Thyroid gland (tissue), 4 donors: ENCODE results near the gene HOXB3. TPM values are rescaled to one million over a fixed set of nuclear protein-coding genes. Genes with fewer than 3 reads are reported as not detected.
"Not testable (repeated sequence)": the region's sequence is repeated elsewhere in the genome, so short reads cannot be mapped to it uniquely, and the experiment has no call there.

Source experiments
- DNase-seq, 2 donors: peaks; one replicate each; pipeline ENCODE4 v3.0.0-alpha.2; 2019
- H3K27ac ChIP-seq, 3 donors: fragments of 200-600 bp; sonication (generic); 1 replicate in 2 of 3; 2 replicates in 1 of 3; pipeline ENCODE4 v1.5.1; 2016 to 2019; ENCODE audit warnings: mild to moderate bottlenecking in 1 of 3, moderate library complexity in 1 of 3
- H3K27me3 ChIP-seq: fragments of 200-600 bp; sonication (generic); one replicate; pipeline ENCODE4 v1.5.1; 2019
- H3K36me3 ChIP-seq, 2 donors: fragments of 200-600 bp; sonication (generic); one replicate each; pipeline ENCODE4 v1.5.1; 2016 to 2019
- H3K4me1 ChIP-seq, 2 donors: fragments of 200-600 bp; sonication (generic); one replicate each; pipeline ENCODE4 v1.5.1; 2017 to 2019
- H3K4me3 ChIP-seq, 3 donors: fragments of 200-600 bp; sonication (generic); replicated peaks in 1 of 3; 1 replicate in 2 of 3; 2 replicates in 1 of 3; pipeline ENCODE4 v1.5.1; 2016; ENCODE audit warnings: mild to moderate bottlenecking in 1 of 3
- H3K9me3 ChIP-seq: fragments of 200-600 bp; sonication (generic); one replicate; pipeline ENCODE4 v1.5.1; 2017
- CTCF ChIP-seq, 6 experiments: fragments of 200-600 bp in 3 of 6; fragments of 450-650 bp in 3 of 6; sonication (generic) in 3 of 6; IDR thresholded peaks; one replicate each; pipeline ENCODE4 v1.5.1; 2016 to 2019; ENCODE audit warnings: antibody characterized with exemption in 6 of 6, mild to moderate bottlenecking in 2 of 6, inconsistent platforms in 1 of 6, moderate library complexity in 1 of 6
- POLR2A ChIP-seq, 2 donors: fragments of 450-650 bp; IDR thresholded peaks; one replicate each; pipeline ENCODE4 v1.6.1; 2017; ENCODE audit warnings: antibody characterized with exemption in 2 of 2, mild to moderate bottlenecking in 2 of 2, moderate library complexity in 1 of 2
- whole genome bisulfite sequencing, 2 donors: methylation state at CpG; one replicate each; pipeline ENCODE4 v1.1.5; 2017; 5-methylcytosine and 5-hydroxymethylcytosine counted together
- intact Hi-C: fragments of 100-400 bp; cut with DNase I; formaldehyde crosslinking; loops from one replicate; pipeline ENCODE4 v1.15.1; 2023
- total RNA-seq, 4 donors: library from RNA; depleted of rRNA; stranded (reverse); fragments of >200 nt; gene quantifications; one replicate each; pipeline ENCODE4 v1.2.3, GENCODE V29; 2016

Gene HOXB3
- total RNA-seq, 4 donors from 2014 or later = 1.5 to 6.7 (median 4.3) TPM

- TF ChIP-seq CTCF (IDR thresholded peaks at IDR 0.05) = no peak
- no peak for TF ChIP-seq POLR2A (IDR thresholded peaks at IDR 0.05)
- 80 to 91% methylated on average over 2 of the region's 2 CpGs for WGBS, 2 donors
- H3K4me3 ChIP-seq = no peak overlapping the region
- no peak for DNase-seq
- no peaks in the 10 kb centered on the region for H3K27me3 ChIP-seq
- H3K4me1 ChIP-seq = no peaks in the 10 kb centered on the region
- no peak overlapping the region for H3K27ac ChIP-seq
- no peaks in the 10 kb centered on the region for H3K36me3 ChIP-seq
- intact Hi-C loops = no loop called here
- H3K9me3 ChIP-seq = no peaks in the 10 kb centered on the region
Measured at GRCh38 chr17:48514477-48514876, 75.6 kb downstream of the HOXB3 start.

GRCh38 chr17:48513666-48514455 is 76.2 kb downstream of the HOXB3 start:
- intact Hi-C loops = no loop called here
- Histone ChIP-seq H3K27me3 (no peaks in the 10 kb centered on the region), H3K27ac (no peak overlapping the region), H3K36me3 (no peaks in the 10 kb centered on the region), H3K4me3 (no peak overlapping the region), H3K9me3 (no peaks in the 10 kb centered on the region), H3K4me1 (no peaks in the 10 kb centered on the region)
- 63 to 64% methylated on average over 6 of the region's 6 CpGs for WGBS, 2 donors
- no peak for TF ChIP-seq CTCF (IDR thresholded peaks at IDR 0.05)
- no peak for TF ChIP-seq POLR2A (IDR thresholded peaks at IDR 0.05)
- DNase-seq = no peak

- intact Hi-C loops = no loop called here
- H3K9me3 ChIP-seq = no peaks in the 10 kb centered on the region
- H3K36me3 ChIP-seq = no peaks in the 10 kb centered on the region
- DNase-seq = no peak
- TF ChIP-seq CTCF (IDR thresholded peaks at IDR 0.05) (no peak), POLR2A (IDR thresholded peaks at IDR 0.05) (no peak)
- no peaks in the 10 kb centered on the region for H3K4me1 ChIP-seq
- H3K4me3 ChIP-seq = no peak overlapping the region
- 66 to 79% methylated on average over 7 of the region's 7 CpGs for WGBS, 2 donors
- no peaks in the 10 kb centered on the region for H3K27me3 ChIP-seq
- H3K27ac ChIP-seq = no peak overlapping the region
Measured at GRCh38 chr17:48513097-48513496, 76.9 kb downstream of the HOXB3 start.

- 80 to 85% methylated on average over 7 of the region's 7 CpGs for WGBS, 2 donors
- H3K27ac ChIP-seq = no peak overlapping the region
- no peak overlapping the region for H3K4me3 ChIP-seq
- TF ChIP-seq CTCF (IDR thresholded peaks at IDR 0.05) (no peak), POLR2A (IDR thresholded peaks at IDR 0.05) (no peak)
- DNase-seq = no peak
- H3K9me3 ChIP-seq = no peaks in the 10 kb centered on the region
- H3K27me3 ChIP-seq = no peaks in the 10 kb centered on the region
- H3K36me3 ChIP-seq = no peaks in the 10 kb centered on the region
- intact Hi-C loops = no loop called here
- no peaks in the 10 kb centered on the region for H3K4me1 ChIP-seq
Measured at GRCh38 chr17:48510761-48511604, 79.1 kb downstream of the HOXB3 start.

GRCh38 chr17:48510381-48510760 is 79.7 kb downstream of the HOXB3 start:
- H3K9me3 ChIP-seq = no peaks in the 10 kb centered on the region
- TF ChIP-seq CTCF (IDR thresholded peaks at IDR 0.05) (no peak), POLR2A (IDR thresholded peaks at IDR 0.05) (no peak)
- H3K36me3 ChIP-seq = no peaks in the 10 kb centered on the region
- H3K4me1 ChIP-seq = no peaks in the 10 kb centered on the region
- H3K27me3 ChIP-seq = no peaks in the 10 kb centered on the region
- H3K4me3 ChIP-seq = no peak overlapping the region
- no peak overlapping the region for H3K27ac ChIP-seq
- WGBS, 2 donors = 95 to 98% methylated on average over 2 of the region's 2 CpGs
- no peak for DNase-seq
- intact Hi-C loops = no loop called here

GRCh38 chr17:48509708-48510107 is 80.3 kb downstream of the HOXB3 start:
- intact Hi-C loops, H3K4me3 ChIP-seq, H3K9me3 ChIP-seq, H3K27me3 ChIP-seq, DNase-seq, H3K27ac ChIP-seq, H3K36me3 ChIP-seq, H3K4me1 ChIP-seq: not testable (repeated sequence)
- 86 to 96% methylated on average over 7 of the region's 7 CpGs for WGBS, 2 donors
